GM12801 (cell line): ENCODE measurements around the gene P3H4.

Experiments used
- TF ChIP-seq, protein P1 (sequence below): IDR thresholded peaks from one replicate; pipeline ENCODE4 v1.5.1; 2011; ENCODE audit warnings: control low read depth; ENCODE audit not compliant: insufficient read length; ENCODE audit errors: extremely low read depth

P3H4 gene

DNA sequence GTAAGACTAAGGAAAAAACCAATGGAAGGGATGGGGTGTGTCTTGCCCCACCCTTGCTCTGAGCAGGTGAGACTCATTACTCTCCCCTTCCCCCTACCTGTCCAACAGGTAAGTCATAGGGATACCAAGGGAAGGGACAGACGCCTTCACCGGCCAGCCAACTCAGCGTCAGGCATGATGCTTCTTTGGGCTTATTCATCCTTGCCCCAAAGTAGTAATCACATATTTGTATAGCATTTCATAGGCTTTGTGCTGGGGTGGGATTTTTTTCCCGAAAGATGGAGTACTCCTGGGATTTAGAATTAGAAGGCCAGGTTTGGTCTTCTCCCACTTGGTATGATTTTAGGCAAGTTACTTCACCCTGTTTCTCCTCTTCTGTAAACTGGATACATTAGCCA lies 24.7 kb downstream of the P3H4 start:
- TF ChIP-seq, protein P1, sequence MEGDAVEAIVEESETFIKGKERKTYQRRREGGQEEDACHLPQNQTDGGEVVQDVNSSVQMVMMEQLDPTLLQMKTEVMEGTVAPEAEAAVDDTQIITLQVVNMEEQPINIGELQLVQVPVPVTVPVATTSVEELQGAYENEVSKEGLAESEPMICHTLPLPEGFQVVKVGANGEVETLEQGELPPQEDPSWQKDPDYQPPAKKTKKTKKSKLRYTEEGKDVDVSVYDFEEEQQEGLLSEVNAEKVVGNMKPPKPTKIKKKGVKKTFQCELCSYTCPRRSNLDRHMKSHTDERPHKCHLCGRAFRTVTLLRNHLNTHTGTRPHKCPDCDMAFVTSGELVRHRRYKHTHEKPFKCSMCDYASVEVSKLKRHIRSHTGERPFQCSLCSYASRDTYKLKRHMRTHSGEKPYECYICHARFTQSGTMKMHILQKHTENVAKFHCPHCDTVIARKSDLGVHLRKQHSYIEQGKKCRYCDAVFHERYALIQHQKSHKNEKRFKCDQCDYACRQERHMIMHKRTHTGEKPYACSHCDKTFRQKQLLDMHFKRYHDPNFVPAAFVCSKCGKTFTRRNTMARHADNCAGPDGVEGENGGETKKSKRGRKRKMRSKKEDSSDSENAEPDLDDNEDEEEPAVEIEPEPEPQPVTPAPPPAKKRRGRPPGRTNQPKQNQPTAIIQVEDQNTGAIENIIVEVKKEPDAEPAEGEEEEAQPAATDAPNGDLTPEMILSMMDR, result no peak

DNA sequence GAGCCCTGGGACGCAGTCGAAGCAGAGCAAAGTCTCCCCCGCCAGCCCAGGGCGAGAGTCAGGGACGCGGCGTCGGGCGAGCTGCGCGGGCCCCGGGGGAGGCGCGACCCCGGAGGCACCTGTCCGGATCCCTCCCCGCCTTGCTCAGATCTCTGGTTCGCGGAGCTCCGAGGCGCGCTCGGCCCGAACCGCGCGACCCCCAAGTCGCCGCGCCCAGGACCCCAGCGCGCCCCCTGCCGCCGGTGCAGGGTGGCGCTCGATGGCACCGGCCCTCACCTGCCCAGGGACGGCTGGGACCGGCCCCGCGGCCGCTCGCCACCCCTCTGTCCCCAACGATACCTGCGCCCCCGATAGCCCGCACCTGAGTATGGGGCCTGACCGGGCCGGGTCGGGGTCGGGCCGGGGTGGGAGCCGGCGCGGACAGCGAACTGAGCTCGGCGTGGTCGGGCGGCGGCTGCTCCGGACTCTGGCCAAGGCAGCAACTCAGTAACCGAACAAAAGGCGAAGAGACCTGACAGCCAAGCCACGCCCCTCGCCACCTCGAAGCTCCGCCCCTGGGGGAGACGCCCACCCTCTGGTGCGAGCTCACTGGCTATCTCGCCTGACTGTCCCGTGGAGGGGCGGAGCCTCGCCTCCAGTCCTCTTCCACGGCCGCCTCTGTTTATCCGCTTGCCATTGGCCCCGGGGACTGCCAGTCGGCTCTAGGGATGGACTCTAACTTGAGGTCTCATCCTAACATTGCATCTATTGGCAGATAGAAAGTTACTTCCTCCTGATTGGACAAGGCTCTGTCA lies 25.3 kb downstream of the P3H4 start, which contains the start of gene JUP:
JUP (minus strand) TSS at position 485 of the 794 bp plus-strand sequence. CDS start 14,857 bp downstream, outside the sequence.
- TF ChIP-seq, protein P1, result no peak

DNA sequence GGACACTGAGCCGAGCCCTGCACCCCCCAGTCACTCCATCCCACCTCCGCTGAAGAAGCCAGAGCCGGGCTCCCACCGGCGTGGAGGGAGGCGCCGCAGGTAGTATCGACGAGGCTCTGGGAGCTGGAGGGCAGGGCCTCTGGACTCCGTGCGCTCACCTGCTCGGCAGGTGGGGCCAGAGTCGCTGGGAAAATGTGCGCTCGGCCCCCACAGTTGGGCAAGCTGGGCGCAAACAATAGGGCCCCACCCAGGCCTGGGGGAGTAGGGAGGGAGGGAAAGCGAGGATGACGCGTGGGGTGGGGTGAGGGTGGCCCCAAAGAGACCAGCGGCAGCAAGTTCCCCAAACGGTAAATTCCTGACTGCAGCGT lies 25.9 kb downstream of the P3H4 start:
- TF ChIP-seq, protein P1, result no peak

DNA sequence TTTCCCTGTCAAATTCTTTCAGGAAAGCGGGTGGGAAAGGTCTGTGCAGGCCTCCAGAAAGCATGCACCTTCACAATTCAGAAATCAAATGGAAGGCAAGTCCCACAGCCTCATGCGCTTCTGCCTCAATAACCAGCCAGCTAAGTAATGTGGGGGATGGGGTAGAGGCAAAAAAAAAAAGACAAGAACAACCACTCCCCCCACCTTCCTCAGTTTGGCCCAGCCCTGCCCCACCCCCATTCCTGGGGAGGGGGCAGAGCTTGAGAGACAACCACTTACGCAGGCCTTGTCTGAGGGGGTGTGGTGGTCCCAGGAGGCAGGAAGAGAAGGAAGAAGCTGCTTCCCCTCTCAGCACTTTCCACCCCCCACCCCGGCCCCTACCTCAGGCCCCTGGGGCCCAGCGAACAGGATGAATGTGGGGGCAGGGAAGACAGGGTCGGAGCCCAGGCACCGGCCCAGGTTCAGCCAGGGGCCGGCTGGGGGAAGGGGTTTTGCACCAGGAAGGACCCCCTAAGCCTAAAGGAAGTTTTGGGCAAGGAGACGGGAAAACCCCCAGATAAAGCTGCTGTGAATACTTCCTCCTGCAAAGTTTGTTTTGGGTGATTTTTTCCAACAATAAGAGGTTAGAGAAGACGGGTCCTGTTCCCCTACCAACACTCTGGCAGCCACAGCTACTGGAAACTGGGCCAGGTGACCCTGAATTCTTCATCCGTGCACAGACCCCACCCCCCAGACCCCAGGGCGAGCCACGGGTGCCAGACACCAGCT lies 26.5 kb downstream of the P3H4 start:
- TF ChIP-seq, protein P1, result no peak

DNA sequence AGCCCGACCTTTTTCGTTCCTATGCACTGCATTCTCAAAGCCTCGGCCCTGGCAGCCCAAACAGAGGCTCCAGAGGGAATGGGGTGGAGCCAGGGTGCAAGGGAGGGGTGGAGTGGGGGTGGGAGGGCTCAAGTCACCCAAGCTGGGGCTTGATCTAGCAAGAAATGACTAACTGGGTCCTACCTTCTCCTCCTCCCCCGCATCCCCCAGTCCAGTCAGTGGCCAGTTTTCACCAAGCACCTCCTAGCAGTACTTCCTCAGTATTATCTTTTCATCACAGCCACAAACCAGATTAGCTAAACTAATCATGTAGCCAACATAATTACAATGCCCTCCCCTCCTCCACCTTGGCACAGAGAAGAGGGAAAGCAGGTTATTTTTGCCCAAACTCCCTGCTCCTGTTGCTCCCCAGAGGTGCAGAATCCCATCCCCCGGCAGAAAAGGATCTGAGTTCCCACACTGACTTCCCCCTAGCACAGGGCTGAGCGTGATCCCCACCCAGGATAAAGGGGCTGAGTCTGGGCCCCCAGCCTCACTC lies 27.5 kb downstream of the P3H4 start:
- TF ChIP-seq, protein P1, result no peak

DNA sequence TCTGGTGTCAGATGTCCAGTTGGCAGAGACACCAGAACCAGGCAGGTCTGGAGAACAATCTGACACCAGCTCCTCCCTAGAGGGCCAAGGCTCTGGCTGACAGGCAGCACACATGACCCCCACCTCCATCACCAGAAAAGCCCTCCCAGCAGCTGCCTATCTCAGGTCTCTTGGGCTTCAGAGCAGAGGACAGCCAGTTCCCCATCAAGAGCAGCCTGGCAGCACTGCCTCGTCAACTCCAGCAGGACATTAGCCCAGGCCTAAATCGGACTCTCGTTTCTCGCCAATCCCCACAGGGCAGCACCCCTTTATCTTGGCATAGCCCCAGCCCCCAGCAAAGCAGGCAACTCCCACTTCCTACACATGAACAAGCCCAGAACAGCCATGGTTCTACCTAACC lies 29.6 kb downstream of the P3H4 start:
- TF ChIP-seq, protein P1, result no peak

DNA sequence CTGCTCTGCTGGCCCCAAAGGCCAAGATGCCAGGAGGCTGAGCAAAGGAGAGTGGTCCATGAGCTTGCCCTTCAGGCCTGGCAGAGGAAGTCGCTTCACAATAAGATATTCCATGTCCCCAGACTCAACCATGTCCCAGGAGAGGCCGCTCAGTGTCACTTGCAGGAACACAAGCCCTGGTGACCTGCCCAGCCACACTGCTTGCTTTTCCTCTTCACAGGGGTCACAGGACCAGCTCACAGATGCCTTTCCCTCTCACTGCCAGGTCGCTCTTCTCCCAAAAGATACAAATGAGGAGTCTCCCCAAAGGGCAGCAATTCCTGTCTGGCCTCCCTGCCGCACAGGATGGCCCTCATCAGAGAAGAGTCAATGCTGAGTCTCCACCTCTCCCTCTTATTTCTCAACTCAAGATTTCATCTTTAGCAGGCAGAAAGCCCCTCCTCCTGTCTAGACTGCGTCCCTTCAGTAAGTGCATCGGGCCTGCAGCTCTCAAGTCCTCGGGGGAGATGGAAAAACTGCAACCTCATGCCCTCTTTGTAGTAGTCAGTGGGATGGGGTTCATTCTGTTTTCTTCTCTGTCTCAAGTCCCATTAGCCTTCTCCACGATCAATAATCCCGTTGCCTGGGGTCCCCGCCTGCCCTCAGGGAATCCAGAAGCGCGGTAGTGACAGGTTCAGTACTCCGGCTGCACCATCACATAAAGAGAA lies 30.2 kb downstream of the P3H4 start:
- TF ChIP-seq, protein P1, result no peak
